Adrenal gland (tissue), 5 donors: ENCODE measurements around the gene RAC3.

Experiments used
- CTCF ChIP-seq, 6 experiments: fragments of 450-650 bp in 4 of 6; fragments of 200-600 bp in 2 of 6; sonication (generic) in 1 of 6; IDR thresholded peaks; 1 replicate in 5 of 6; 2 replicates in 1 of 6; pipeline versions ENCODE4 v1.5.1 to v1.8.0; 2016 to 2021; ENCODE audit warnings: antibody characterized with exemption in 6 of 6, mild to moderate bottlenecking in 2 of 6, moderate library complexity in 1 of 6
- POLR2A ChIP-seq, 2 donors: fragments of 450-650 bp; IDR thresholded peaks; one replicate each; pipeline ENCODE4 v1.6.1; 2017; ENCODE audit warnings: antibody characterized with exemption in 2 of 2, mild to moderate bottlenecking in 2 of 2, moderate library complexity in 1 of 2
- donor health status: DM: no; HTN: no; CAD: no.

GRCh38 chr17:82081966-82082365 lies 50.5 kb downstream of the RAC3 start:
- TF ChIP-seq CTCF (IDR thresholded peaks at IDR 0.05) (no peak), POLR2A (IDR thresholded peaks at IDR 0.05) (no peak)
